Measurements from ENCODE around the gene CCDC57.
"Not testable (repeated sequence)": the region's sequence is repeated elsewhere in the genome, so short reads cannot be mapped to it uniquely, and the experiment has no call there.

CCDC57 gene

GRCh38 chr17:82175951-82176350 lies 36.7 kb downstream of the CCDC57 start:
- DNase-seq (ENCODE audit: low spot score), result no peak

GRCh38 chr17:82175201-82175600 lies 37.4 kb downstream of the CCDC57 start:
- no peak for DNase-seq (ENCODE audit: low spot score)

GRCh38 chr17:82174042-82174857 lies 38.4 kb downstream of the CCDC57 start:
- not testable (repeated sequence) for DNase-seq (ENCODE audit: low spot score)

- DNase-seq (ENCODE audit: low spot score), result no peak
Measured at GRCh38 chr17:82173351-82174041, 39.1 kb downstream of the CCDC57 start.

GRCh38 chr17:82172486-82173160 lies 40.0 kb downstream of the CCDC57 start:
- no peak for DNase-seq (ENCODE audit: low spot score)

- DNase-seq (ENCODE audit: low spot score), result no peak
Measured at GRCh38 chr17:82171750-82172375, 40.8 kb downstream of the CCDC57 start.

- DNase-seq (ENCODE audit: low spot score), result no peak
Measured at GRCh38 chr17:82170412-82170961, 42.2 kb downstream of the CCDC57 start.

GRCh38 chr17:82168568-82168967 lies 44.1 kb downstream of the CCDC57 start:
- DNase-seq (ENCODE audit: low spot score), result no peak

GRCh38 chr17:82167028-82167427 lies 45.6 kb downstream of the CCDC57 start:
- DNase-seq (ENCODE audit: low spot score), result no peak

- no peak for DNase-seq (ENCODE audit: low spot score)
Measured at GRCh38 chr17:82164853-82165252, 47.8 kb downstream of the CCDC57 start.

- no peak for DNase-seq (ENCODE audit: low spot score)
Measured at GRCh38 chr17:82161216-82161615, 51.4 kb downstream of the CCDC57 start.

- peak; percentile 34 for DNase-seq (ENCODE audit: low spot score)
Measured at GRCh38 chr17:82160075-82160474, 52.6 kb downstream of the CCDC57 start.

GRCh38 chr17:82158825-82159224 lies 53.8 kb downstream of the CCDC57 start:
- no peak for DNase-seq (ENCODE audit: low spot score)

GRCh38 chr17:82157046-82158035 lies 55.3 kb downstream of the CCDC57 start:
- no peak for DNase-seq (ENCODE audit: low spot score)

- DNase-seq (ENCODE audit: low spot score), result no peak
Measured at GRCh38 chr17:82156284-82156925, 56.2 kb downstream of the CCDC57 start.

GRCh38 chr17:82155606-82156005 lies 57.0 kb downstream of the CCDC57 start:
- no peak for DNase-seq (ENCODE audit: low spot score)

- DNase-seq (ENCODE audit: low spot score), result no peak
Measured at GRCh38 chr17:82154881-82155331, 57.7 kb downstream of the CCDC57 start.

GRCh38 chr17:82153745-82154375 lies 58.8 kb downstream of the CCDC57 start:
- peak; percentile 55 for DNase-seq (ENCODE audit: low spot score)

GRCh38 chr17:82153295-82153691 lies 59.3 kb downstream of the CCDC57 start:
- no peak for DNase-seq (ENCODE audit: low spot score)

Measured in RKO (cell line).